HG03460 (cell line): ENCODE results near the gene VPS54.

Source experiments
- ATAC-seq: cut with Tn5 transposase; IDR thresholded peaks from one replicate; pipeline ENCODE4 v1.9.1; 2021; ENCODE audit not compliant: unreplicated experiment

The VPS54 gene

DNA sequence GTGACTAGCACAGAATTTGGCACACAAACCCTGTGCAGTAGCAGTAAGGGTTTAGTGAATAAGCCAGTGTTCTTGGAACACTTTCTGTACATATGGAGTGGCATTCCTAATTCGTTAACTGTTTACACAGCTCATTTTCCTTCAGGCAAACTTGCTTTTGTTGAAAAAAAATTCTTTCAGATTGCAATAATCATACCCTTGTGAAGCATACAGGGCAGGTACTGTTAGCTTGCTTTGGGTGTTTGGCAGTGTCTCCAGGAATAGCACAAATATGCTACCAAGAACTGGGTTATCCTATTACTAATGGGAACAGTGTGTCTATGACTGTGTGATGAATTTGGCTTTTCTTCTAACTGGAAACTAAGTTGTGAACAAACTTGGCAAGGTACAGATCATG is 144.1 kb downstream of the VPS54 start:
- no peak for ATAC-seq

DNA sequence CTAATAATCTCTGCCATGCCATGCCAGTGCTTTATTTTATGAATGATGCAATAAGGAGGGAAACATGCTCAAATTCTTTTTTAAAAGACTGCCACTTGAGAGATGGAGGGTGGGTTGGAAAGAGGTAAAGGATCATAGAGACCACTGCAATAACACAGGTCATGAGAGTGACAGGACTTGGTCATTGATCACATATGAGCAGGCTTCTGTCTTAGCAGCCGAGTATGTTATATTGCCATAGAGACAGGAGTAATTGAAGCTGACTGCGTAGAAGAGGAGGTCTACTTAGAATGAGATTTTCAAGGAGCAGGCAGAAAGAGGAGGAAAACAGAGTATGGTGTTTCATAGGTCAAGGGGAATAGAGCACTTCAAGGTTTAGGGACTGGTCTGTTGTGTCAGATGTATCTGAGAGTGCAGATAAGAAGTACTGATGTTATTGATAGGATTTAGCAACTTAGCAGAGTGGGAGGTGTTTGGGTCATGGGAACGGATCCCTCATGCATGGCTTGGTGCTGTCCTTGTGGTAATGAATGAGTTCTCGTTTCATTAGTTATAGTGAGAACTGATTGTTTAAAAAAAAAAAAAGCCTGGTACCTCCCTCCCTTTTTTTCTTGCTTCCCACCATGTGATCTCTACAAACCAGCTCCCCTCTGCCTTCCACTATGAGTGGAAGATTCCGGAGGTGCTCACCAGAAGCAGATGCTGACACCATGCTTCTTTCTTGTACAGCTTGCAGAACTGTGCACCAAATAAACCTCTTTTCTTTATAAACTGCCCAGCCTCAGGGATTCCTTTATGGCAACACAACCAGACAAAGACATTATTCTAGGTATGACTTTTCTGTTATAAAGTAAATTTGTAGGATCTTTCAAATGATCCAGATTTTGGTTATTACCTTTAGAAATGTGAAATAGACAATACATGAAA is 144.8 kb downstream of the VPS54 start:
- no peak for ATAC-seq

DNA sequence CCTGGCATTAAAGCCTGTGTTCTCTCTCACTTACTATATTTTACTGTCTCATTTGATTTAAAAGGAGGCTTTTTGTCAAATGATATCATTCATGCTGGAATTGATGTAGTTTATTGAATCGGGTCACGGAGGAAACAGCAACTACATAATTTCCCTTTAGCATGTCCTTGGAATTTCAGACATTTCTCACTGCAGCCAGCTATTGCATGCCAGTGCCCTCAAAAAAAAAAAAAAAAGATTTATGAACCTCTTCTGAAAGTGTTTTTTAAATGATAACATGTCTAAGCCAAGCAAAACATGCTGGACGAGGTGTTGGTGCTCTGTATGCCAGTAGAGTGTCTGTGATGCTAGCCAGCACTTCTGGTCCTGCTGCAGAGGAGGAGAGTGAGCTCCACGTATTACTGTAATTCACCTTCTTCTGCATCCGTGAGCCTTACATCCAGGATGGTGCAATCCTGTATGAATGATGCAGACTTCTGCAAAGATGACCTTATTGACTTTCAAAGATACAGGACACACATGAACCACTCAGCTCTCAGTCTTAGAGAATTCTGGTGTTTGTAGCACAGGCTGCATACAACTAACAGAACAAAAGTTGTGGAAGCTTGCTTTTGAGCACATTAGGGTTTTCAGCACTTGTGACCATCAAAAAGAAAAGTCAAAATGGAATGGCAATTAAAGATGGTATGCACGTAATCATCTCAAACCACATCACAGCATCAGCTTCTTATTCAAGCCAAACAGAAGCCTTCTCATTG is 146.5 kb downstream of the VPS54 start:
- ATAC-seq: no peak

DNA sequence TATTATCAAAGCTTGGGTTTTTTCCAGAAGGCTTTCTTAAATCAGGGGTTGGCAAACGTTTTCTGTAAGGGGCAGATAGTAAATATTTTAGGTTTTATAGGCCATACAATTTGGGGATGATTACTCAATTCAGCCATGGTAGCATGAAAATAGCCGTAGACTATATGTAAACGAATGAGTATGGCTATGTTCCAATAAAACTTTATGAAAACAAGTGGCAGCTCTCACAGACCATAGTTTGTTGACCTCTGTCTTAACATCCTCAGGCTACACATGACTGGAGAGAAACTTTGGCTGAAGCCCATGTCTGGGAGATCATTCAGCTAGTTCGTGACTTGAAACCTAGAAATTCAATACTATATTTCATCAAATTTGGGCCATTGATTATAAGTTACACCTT is 147.4 kb downstream of the VPS54 start:
- ATAC-seq: no peak

DNA sequence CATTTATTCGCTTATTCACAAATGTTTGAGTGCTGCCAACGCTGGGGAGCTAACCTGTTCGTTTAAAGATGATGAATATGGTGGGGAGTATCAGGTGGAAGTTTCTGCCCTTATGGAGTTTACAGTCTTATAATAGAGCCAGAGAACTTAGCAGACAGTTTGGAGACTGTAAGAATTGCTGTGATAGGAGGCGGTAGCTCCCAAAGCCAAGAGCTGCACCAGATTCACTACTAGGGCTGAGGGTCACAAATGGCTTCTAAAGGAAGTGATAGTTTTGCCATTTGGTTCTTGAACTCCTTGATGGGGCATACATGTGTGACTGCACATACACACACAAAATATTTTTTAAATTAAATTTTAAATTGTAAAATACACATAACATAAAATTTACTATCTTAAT is 148.5 kb downstream of the VPS54 start:
- no peak for ATAC-seq

DNA sequence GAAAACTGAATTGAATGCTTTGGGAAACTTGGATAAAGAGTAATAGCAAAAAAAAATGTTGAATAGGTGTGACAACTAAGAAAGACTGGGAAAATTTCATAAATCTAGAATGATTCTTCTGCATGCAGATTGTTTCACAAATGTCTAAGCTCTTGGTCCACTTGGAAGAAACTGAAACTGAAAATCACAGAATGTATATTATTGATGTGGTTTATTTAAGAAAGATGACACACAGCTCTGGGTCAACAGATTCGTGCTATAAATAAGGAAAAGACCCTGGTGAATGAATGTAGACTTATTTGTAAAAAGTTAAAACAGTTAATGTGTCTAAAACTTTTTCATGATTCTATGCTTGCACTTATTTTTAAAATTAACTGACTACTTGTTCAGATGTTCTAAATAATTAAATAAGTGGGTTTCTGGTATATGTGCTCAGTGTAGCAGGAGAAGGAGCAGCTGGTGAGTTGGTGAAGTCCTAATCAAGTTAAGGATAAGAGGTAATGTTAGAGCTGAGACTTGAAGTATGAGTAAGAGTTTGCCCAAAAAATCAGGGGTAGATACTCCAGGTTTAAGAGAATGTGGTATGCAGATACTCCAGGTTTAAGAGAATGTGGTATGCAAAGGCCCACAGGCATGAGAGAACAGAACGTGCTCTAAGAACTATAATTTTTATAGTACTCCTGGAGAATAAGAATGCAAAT is 153.1 kb downstream of the VPS54 start:
- ATAC-seq: no peak

DNA sequence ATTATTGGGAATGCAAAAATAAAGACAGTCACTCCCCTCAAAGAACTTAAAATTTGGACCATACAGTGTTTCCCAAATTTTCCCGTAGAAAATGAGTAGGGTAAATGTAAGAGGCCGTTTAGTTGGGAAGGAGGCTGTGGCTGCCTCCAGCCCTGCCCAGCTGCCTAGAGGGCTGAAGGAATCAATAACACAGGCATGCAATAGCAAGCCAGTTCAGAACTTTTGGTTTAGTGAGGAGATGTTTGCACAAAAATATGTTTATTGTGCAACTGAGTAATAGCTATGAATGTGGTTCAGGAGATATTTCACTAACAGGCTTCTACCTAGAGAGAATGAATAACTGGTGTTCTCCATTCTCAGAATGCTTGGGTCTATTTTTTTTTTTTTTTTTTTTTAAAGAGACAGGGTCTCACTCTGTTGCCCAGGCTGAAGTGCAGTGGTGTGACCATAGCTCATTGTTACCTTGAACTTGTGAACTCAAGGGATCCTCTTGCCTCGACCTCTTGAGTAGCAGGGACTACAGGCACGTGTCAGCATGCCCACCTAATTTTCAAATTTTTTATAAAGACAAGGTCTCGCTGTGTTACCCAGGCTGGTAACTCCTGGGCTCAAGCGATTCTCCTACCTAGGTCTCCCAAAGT is 153.9 kb downstream of the VPS54 start:
- no peak for ATAC-seq

DNA sequence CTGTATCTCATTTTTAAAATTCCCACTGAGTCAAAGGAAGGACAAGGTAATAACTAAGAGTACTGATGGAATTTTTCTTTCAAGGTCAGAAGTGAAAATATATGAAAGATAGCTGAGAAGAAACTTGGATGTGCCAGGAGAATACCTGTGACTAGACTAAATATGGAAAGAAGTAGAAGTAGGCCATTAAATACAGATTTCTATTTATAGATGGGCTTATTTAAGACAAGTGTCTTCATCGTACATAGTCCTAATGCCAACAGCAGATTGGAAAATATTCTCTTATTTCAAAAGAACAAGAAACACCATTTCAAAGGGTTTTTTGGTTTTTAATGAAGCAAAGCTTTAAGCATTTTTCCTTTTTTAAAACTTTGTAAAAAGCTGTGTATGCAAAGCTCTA is 155.5 kb downstream of the VPS54 start:
- ATAC-seq: no peak

DNA sequence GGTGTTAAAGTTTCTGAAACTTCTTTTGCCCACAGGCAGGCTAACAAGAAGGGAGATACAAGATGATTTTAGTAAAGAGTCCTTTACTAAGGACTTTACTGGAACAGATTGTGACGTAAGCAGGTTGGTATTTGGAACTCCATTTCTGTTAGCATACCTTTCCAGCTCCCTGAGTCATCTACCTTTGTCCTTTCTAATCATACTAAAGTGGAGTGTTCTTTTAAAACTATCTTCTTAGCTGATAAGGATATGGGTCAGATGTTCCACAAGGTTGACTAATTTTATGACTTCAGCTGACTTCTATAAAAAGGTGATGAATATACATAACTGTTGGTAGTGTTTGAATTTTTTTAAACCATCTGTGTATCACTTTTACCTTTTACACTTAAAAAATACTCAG is 156.4 kb downstream of the VPS54 start:
- ATAC-seq: no peak

DNA sequence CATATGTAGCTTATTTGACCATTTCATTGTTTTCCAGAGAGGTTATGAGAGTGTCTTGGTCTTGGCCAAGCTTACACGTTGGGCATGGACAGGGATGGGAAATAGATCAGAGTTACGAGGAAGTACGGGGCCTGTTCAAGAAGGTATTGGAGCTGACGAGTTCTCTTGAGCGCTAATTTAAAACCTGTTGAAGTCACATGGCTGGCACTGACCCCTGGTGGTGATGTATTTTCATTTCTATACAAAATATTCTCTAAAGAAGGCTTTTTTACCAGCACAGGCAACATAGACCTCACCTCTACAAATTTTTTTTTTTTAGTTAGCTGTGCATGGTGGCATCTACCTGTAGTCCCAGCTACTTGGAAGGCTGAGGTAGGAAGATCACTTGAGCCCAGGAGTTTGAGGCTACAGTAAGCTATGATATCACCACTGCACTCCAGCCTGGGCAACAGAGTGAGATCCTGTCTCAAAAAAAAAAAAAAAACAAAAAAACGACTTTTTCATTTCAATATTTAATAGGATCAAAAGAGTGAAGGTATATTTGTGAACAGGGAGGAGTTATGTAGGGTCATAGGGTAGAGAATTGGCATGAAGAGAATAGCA is 157.9 kb downstream of the VPS54 start:
- peak; percentile 64 for ATAC-seq

DNA sequence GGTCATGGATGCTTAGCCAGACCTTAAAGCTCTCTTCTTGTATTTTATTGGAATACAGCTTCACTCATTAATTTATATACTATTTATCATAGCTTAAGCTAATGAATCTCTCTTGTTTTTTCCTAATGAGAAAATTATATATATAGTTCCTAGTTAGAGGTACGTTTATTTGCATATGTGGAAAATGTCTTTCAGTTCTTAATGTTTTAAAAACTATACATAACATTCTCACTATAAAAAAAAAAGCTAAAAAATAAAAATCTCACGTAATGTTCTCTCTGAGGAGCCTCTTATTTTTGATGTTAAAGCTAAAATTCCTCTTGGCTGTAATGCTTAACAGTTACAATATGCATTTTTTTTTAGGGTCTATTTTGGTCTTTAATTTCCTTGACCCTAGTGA is 160.9 kb downstream of the VPS54 start:
- no peak for ATAC-seq

DNA sequence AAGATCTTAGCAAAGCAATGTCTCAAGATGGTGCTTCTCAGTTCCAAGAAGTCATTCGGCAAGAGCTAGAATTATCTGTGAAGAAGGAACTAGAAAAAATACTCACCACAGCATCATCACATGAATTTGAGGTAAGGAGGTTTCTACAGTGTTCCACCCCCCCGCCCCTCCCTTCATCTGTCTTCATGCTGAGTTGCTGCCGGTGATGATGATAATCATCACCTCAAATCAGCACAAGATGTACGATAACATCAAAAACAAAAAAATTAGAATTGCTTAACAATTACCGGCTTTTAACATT is 163.0 kb downstream of the VPS54 start:
- no peak for ATAC-seq

DNA sequence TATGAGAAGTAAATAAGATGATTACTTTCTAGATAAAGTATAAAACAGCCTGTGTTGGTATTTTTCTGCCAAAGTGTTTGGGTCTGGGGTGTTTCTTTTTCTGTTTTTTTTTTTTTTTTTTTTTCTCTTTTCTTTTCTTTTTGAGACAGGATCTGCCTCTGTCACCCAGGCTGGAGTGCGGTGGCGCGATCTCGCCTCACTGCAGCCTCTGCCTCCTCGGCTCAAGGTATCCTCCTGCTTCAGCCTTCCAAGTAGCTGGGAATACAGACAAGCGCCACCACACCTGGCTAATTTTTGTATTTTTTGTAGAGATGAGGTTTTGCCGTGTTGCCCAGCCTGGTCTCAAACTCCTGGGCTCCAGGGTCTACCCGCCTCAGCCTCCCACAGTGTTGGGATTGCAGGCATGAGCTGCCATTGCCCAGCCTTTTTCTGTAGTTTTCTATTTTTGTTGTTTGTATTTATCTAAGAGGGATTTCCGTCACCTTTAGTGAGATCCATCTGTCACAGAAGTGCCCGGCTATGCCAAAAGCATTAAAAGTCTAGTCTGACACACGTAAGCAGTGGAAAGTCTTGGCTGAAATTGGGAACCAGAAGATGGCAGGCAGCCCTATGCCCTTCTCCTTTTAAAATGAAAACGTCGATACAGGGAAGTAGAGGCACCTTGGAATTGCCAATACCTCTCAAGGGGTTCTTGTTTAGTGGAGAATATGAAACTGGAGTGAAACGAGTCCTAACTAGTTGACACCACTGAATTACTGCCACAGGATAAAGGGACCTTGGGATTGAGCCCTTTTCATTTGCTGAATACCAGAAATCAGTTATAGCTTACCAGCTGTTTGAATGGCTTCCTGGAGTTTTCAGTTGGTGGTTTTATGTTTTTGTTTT is 163.6 kb downstream of the VPS54 start:
- ATAC-seq: no peak

DNA sequence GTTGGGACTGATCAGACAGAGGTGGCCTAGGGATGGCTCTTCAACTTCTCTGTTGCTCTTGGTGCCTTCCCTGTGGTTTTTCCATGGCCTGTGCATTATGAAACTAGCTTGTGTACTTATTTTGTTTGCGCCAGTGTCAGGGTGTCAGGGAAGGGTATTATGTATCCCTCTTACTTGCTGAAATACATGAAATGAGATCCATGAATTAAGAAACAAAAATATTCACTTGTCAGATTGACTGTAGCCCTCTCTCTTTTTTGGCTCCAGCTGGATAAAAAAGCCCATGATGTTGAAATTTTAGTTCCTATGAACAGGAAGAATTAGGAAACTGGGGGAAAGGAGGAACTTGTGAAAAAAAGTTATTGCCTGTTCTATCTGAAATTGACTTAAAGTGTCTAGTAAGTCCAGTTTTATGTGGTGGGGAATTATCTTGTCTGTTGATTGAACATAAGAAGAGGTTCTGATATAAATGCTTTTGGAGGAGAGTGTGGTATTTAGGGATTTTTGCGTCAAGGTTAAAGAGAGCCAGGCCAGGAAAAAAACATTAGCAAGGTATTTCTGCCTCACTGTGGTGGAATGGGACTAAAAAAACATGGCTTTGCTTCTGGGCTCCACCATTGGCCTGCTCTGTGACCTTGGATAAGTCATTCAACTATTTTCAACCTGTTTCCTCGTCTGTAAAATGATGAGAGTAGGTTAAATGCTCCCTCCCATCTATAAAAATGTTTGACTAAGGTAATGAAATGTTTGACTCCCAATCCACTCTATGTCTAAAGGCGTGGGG is 165.5 kb downstream of the VPS54 start:
- no peak for ATAC-seq

DNA sequence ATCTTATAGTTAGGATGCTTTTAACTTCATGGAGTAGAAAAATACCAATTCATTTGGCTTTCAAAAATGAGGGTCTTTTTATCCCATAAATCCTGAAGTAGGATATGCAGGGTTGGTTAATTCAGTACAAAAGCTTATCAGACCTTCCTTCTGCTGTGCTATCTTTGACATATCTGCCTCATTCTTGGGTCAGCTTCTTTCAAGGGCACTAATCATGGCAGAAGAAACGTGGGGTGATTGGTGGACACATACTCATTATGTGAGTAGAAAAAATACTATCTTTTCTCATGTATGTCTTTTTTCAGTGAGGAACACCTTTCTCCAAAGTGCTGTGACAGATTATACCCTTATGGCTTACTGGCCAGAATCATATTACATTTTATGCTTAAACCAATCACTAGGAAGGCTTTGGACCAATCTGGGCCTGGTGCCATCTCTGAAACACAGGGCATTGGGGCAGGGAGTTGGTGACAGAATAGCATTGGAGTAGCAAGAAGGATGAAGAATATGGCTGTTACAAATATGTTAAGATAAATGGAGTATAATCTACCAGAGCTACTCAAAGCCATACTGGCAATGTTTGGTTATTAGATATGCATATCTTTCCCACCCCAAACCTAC is 167.4 kb downstream of the VPS54 start:
- ATAC-seq: no peak

DNA sequence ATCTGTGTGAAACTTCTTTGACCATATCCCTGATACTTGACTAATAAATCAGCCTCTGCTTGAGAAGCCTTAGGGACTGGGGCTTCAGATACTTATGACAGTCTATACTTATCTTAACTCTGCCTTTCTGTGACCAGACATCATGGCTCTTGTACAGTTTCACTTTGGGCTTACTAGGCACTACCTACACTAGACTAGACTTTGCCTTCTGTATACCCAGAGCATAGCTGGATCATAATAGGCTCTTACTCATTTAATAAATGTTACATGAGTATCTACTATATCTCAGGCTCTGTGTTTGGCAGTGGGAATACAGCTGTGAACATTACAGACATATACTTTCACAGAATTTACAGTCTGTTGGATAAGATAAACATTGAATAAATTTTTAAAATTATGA is 168.6 kb downstream of the VPS54 start:
- ATAC-seq: no peak

DNA sequence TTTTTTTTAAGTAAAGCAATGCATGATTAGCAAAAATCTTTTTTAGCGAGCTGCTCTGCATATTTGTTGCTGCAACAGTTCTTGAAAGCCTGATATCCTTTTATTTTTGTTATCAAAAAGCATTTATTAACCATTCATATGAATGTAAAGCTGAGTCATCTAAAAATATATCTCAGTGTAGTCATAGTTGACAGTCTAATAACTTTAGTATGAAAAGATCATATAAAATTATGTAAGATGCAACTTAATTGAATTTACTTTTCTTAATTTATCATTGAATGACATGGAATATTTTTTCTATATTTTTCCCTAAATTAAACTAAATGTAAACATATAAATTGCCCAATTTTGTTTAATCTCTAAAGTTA is 169.0 kb downstream of the VPS54 start:
- no peak for ATAC-seq

DNA sequence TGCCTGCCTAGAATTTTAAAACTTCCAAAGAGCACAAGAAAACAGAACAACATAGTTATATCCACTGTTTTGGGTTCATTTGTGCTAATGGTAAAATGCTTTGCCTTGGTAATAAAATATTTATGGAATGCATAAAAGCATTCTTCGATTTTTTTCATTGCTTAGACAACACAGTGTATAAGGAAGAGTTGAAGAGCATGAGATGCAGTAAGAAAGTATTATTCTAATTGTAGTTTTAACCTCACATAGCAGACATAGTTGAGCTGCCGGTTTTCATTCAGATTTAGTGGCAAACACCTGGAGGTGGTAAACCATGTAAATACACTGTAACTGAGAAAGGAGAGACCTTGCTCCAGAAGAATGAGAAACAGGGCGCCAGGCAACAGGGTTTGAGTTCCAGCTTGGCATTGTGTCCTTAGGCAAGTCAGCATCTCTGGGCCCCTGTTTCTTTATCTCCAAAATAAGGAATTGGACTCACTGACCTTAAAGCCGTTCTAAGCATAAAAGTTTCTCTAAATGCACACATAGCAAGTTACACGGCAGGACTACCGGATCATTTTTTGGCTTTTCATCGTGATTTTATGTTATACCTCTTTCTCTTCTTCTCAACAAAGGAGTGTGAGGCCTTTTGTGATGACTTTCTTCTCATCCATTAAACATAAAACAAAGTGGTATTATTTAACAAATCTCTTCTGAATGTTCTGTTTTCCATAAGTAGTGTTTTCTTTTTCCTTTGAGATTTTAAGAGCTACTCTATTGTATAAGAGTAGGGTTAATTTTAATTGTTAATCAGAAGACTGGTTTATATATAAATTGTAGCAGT is 169.6 kb downstream of the VPS54 start:
- ATAC-seq: no peak
